ENCODE data around the gene AKAP13. TPM values are rescaled to one million over a fixed set of nuclear protein-coding genes. Genes with fewer than 3 reads are reported as not detected.

Gene AKAP13
- total and polyA plus RNA-seq, 2 of the 8 experiments (the other 6 are each of a cell fraction or from before 2014, with no cell fraction given): 14.0 to 46.2 TPM

GRCh38 chr15:85611361-85611760 lies 231.0 kb downstream of the AKAP13 start (continued):
- no peak for TF ChIP-seq HDAC2 (IDR thresholded peaks at IDR 0.05; ENCODE audit: borderline replicate concordance in 1 of 2, low read depth in 2 of 2, low read length in 2 of 2)
- TF ChIP-seq RXRA (IDR thresholded peaks at IDR 0.05; ENCODE audit: insufficient read depth, low read depth, low read length): no peak
- no peak for TF ChIP-seq GTF2F1 (IDR thresholded peaks at IDR 0.05; ENCODE audit: borderline replicate concordance, low read depth, low read length)
- no peak for TF ChIP-seq SRF (IDR thresholded peaks at IDR 0.05; ENCODE audit: low read depth, low read length)
- TF ChIP-seq SAP30 (IDR thresholded peaks at IDR 0.05; ENCODE audit: insufficient read depth, insufficient replicate concordance, low read length): no peak

Measured in H1 (cell line).